Activated T-cell treated with anti-CD3 and anti-CD28 coated beads for 4 hours (primary cell): ENCODE measurements around the gene MRGPRD.

Source experiments
- DNase-seq: peaks from one replicate; pipeline ENCODE4 v3.0.0-alpha.2; 2020

The MRGPRD gene

GRCh38 chr11:68965901-68966853, 14.6 kb downstream of the MRGPRD start:
- no peak for DNase-seq

- no peak for DNase-seq
Observed at GRCh38 chr11:68963779-68964178, 17.0 kb downstream of the MRGPRD start.

- DNase-seq = no peak
Observed at GRCh38 chr11:68962527-68963250, 18.1 kb downstream of the MRGPRD start.

- no peak for DNase-seq
Observed at GRCh38 chr11:68961245-68961644, 19.5 kb downstream of the MRGPRD start.

- DNase-seq = no peak
Observed at GRCh38 chr11:68960294-68961071, 20.3 kb downstream of the MRGPRD start.

GRCh38 chr11:68959465-68960293, 21.1 kb downstream of the MRGPRD start:
- no peak for DNase-seq

- DNase-seq = no peak
Observed at GRCh38 chr11:68958211-68958610, 22.6 kb downstream of the MRGPRD start.

GRCh38 chr11:68956547-68957254, 24.1 kb downstream of the MRGPRD start:
- DNase-seq = no peak

GRCh38 chr11:68956142-68956541, 24.6 kb downstream of the MRGPRD start:
- no peak for DNase-seq

- no peak for DNase-seq
Observed at GRCh38 chr11:68955607-68955958, 25.2 kb downstream of the MRGPRD start.

- DNase-seq = no peak
Observed at GRCh38 chr11:68954836-68955606, 25.8 kb downstream of the MRGPRD start.

GRCh38 chr11:68950762-68951161, 30.0 kb downstream of the MRGPRD start:
- DNase-seq = no peak

GRCh38 chr11:68950270-68950669, 30.5 kb downstream of the MRGPRD start:
- no peak for DNase-seq

GRCh38 chr11:68948935-68949334, 31.9 kb downstream of the MRGPRD start:
- no peak for DNase-seq

GRCh38 chr11:68948496-68948895, 32.3 kb downstream of the MRGPRD start:
- no peak for DNase-seq

GRCh38 chr11:68947151-68947550, 33.6 kb downstream of the MRGPRD start:
- DNase-seq = no peak

- DNase-seq = no peak
Observed at GRCh38 chr11:68946416-68947090, 34.2 kb downstream of the MRGPRD start.

- no peak for DNase-seq
Observed at GRCh38 chr11:68942751-68943271, 38.0 kb downstream of the MRGPRD start.

GRCh38 chr11:68942095-68942620, 38.6 kb downstream of the MRGPRD start:
- no peak for DNase-seq
